Measurements from ENCODE around the gene UNCX. TPM values are rescaled to one million over a fixed set of nuclear protein-coding genes. Genes with fewer than 3 reads are reported as not detected.

Gene UNCX
- total and polyA plus RNA-seq, 2 of the 8 experiments (the other 6 are each of a cell fraction or from before 2014, with no cell fraction given): not detected

- no peak for TF ChIP-seq POLR2AphosphoS5 (IDR thresholded peaks at IDR 0.05; ENCODE audit: low read depth, low read length)
- no peak for TF ChIP-seq NRF1 (IDR thresholded peaks at IDR 0.05; ENCODE audit: low read depth, low read length)
- no peak for TF ChIP-seq SIRT6 (IDR thresholded peaks at IDR 0.05; ENCODE audit: low read length)
- TF ChIP-seq TEAD4 (IDR thresholded peaks at IDR 0.05; ENCODE audit: low read depth, low read length): no peak
- TF ChIP-seq KDM1A (IDR thresholded peaks at IDR 0.05; ENCODE audit: borderline replicate concordance, low read length): no peak
- TF ChIP-seq E2F6 (IDR thresholded peaks at IDR 0.05): no peak
Measured at GRCh38 chr7:1257221-1257620, 24.5 kb downstream of the UNCX start (continued).
